ENCODE measurements around the gene ADAM19. TPM values are rescaled to one million over a fixed set of nuclear protein-coding genes. Genes with fewer than 3 reads are reported as not detected.

The ADAM19 gene
- total RNA-seq, 2 donors from 2014 or later, result 9.9 to 46.1 TPM

- no peaks in the 10 kb centered on the region for H3K9me3 ChIP-seq
- H3K4me3 ChIP-seq, result no peak overlapping the region
- H3K36me3 ChIP-seq, result no peaks in the 10 kb centered on the region
- TF ChIP-seq CTCF (IDR thresholded peaks at IDR 0.05), result no peak
- H3K27me3 ChIP-seq (replicated peaks; ENCODE audit: insufficient read depth), result no peaks in the 10 kb centered on the region
- no peak overlapping the region for H3K27ac ChIP-seq
- no peak for ATAC-seq (ENCODE audit: insufficient number of reproducible peaks, low FRiP score, low read depth)
- H3K4me1 ChIP-seq (ENCODE audit: control insufficient read depth in 1 of 2, low read depth in 2 of 2), result no peaks in the 10 kb centered on the region
- no peak for DNase-seq (ENCODE audit: low spot score)
Measured at GRCh38 chr5:157594675-157595459, 19.3 kb upstream of the ADAM19 start.

GRCh38 chr5:157594257-157594656, 18.7 kb upstream of the ADAM19 start:
- no peak for TF ChIP-seq CTCF (IDR thresholded peaks at IDR 0.05)
- no peak for ATAC-seq (ENCODE audit: insufficient number of reproducible peaks, low FRiP score, low read depth)

GRCh38 chr5:157593052-157593757, 17.6 kb upstream of the ADAM19 start:
- no peaks in the 10 kb centered on the region for H3K36me3 ChIP-seq
- H3K4me1 ChIP-seq (ENCODE audit: control insufficient read depth in 1 of 2, low read depth in 2 of 2), result no peaks in the 10 kb centered on the region
- DNase-seq (ENCODE audit: low spot score) (no peak), ATAC-seq (ENCODE audit: insufficient number of reproducible peaks, low FRiP score, low read depth) (no peak)
- no peak overlapping the region for H3K4me3 ChIP-seq
- TF ChIP-seq CTCF (IDR thresholded peaks at IDR 0.05), result no peak
- H3K27ac ChIP-seq, result no peak overlapping the region
- H3K9me3 ChIP-seq, result no peaks in the 10 kb centered on the region
- H3K27me3 ChIP-seq (replicated peaks; ENCODE audit: insufficient read depth), result no peaks in the 10 kb centered on the region

More at GRCh38 chr5:157594257-157594656, 18.7 kb upstream of the ADAM19 start:
- Histone ChIP-seq H3K9me3 (no peaks in the 10 kb centered on the region), H3K36me3 (no peaks in the 10 kb centered on the region), H3K4me1 (ENCODE audit: control insufficient read depth in 1 of 2, low read depth in 2 of 2) (no peaks in the 10 kb centered on the region), H3K4me3 (no peak overlapping the region), H3K27me3 (replicated peaks; ENCODE audit: insufficient read depth) (no peaks in the 10 kb centered on the region), H3K27ac (no peak overlapping the region)
- DNase-seq (ENCODE audit: low spot score), result no peak

GRCh38 chr5:157592594-157592993, 17.0 kb upstream of the ADAM19 start:
- Histone ChIP-seq H3K4me1 (ENCODE audit: control insufficient read depth in 1 of 2, low read depth in 2 of 2) (no peaks in the 10 kb centered on the region), H3K9me3 (no peaks in the 10 kb centered on the region), H3K27me3 (replicated peaks; ENCODE audit: insufficient read depth) (no peaks in the 10 kb centered on the region), H3K27ac (no peak overlapping the region), H3K36me3 (no peaks in the 10 kb centered on the region), H3K4me3 (no peak overlapping the region)
- DNase-seq (ENCODE audit: low spot score) (no peak), ATAC-seq (ENCODE audit: insufficient number of reproducible peaks, low FRiP score, low read depth) (no peak)
- TF ChIP-seq CTCF (IDR thresholded peaks at IDR 0.05), result no peak

- no peaks in the 10 kb centered on the region for H3K27me3 ChIP-seq (replicated peaks; ENCODE audit: insufficient read depth)
- no peak overlapping the region for H3K4me3 ChIP-seq
- no peak overlapping the region for H3K27ac ChIP-seq
- TF ChIP-seq CTCF (IDR thresholded peaks at IDR 0.05), result no peak
- no peak for DNase-seq (ENCODE audit: low spot score)
- H3K9me3 ChIP-seq, result no peaks in the 10 kb centered on the region
- no peaks in the 10 kb centered on the region for H3K36me3 ChIP-seq
- ATAC-seq (ENCODE audit: insufficient number of reproducible peaks, low FRiP score, low read depth), result no peak
- H3K4me1 ChIP-seq (ENCODE audit: control insufficient read depth in 1 of 2, low read depth in 2 of 2), result no peaks in the 10 kb centered on the region
Measured at GRCh38 chr5:157590478-157590877, 14.9 kb upstream of the ADAM19 start.

Measured in thoracic aorta (tissue), 2 donors.